ENCODE data around the gene EFNA1.

DNA sequence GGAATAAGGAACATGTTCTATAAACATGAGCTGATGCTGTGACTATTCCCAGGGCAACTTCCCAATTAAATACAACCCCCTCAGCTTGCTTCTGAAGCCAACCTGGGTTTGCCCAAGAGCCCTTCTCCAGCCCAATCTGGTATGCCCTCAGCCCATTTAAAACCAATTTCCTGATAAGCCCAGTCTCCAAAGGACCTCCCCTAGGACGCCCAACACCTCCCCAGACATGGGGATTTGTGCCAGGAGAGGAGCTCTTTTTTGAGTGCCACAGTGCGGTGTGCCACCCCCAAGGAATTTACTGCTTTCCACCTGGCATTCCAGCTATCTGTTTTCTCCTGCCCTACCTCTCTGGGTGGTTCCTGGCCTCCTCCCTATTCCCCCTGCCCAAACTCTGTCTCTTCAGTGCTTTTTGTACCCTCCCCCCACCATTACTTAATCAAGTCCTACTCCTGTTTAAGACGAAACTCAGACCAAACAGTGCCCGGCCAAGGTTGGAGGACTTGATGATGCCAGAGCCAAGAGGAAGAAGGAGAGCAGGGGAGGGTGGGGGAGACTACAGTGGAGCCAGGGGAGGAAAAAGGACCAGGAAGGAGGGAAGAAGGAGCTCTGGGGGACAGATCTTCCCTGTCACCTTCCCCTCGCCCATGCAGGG, 11.4 kb upstream of the EFNA1 start:
- TF ChIP-seq POLR2A (IDR thresholded peaks at IDR 0.05; ENCODE audit: low read depth, low read length) (no peak), POLR2AphosphoS5 (IDR thresholded peaks at IDR 0.05; ENCODE audit: low read depth, low read length) (no peak), TAF1 (IDR thresholded peaks at IDR 0.05; ENCODE audit: low read depth, low read length) (no peak)
